Fibroblast of upper back skin (primary cell): ENCODE data around the gene KHK.
A peak's percentile ranks its signal among the peaks of the same experiment; 100 is the strongest.
"Not testable (repeated sequence)": the region's sequence is repeated elsewhere in the genome, so short reads cannot be mapped to it uniquely, and the experiment has no call there.

Experiments
- DNase-seq: peaks from one replicate; pipeline ENCODE4 v3.0.0-alpha.2; 2013

Gene KHK

GRCh38 chr2:27060323-27060722 is 26.2 kb upstream of the KHK start:
- no peak for DNase-seq

DNA sequence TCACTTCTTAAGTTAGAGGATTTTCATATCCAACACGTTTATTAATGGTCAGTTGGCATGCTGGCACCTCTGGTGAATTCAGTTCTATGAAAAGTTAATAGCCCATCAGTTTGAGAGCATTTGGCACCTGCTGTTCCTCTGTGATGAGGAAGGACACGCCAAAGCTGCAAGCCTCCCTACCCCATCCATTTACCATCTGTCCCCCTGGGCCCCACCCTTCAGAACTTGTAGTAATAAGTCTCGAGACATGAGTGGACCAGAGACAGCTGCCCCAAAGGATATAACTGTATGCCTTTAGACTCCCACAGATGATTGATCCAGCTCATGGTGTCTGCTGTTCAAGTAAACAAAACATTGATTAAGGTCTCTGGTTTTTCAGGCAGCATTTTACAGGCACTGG is 21.4 kb upstream of the KHK start:
- no peak for DNase-seq

GRCh38 chr2:27067385-27067784 is 19.2 kb upstream of the KHK start:
- DNase-seq: no peak

GRCh38 chr2:27069436-27069835 is 17.1 kb upstream of the KHK start:
- no peak for DNase-seq

DNA sequence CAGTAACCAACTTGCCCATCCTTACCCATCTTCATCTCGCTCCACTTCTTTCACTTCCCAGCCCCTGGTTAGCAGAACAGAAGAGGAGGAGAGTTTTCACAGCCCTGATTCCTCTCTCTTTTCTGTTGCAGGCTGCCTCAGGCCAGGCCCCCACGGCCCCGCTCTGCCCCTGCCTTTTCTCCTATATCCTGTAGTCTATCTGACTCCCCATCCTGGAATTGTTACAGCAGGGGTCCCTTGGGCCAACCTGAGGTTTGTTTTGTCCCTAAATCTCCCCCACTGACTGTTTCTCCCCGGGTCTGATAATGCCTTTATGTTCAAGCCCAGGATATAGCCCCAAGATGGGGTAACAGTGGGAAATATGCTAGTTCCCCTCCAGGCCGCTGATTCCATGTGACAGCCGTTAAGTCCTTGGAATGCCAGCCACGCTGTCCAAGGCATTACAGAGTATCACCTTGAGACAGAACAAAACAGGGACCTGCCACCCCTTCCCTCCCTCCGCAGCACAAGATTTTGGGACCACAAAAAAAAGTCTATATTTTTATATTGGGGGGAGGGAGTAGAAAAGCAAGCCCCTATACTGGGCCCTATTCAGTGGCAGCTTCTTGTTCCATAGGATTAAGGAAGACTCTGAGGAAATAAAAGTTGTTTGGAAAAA is 16.5 kb upstream of the KHK start:
- no peak for DNase-seq

DNA sequence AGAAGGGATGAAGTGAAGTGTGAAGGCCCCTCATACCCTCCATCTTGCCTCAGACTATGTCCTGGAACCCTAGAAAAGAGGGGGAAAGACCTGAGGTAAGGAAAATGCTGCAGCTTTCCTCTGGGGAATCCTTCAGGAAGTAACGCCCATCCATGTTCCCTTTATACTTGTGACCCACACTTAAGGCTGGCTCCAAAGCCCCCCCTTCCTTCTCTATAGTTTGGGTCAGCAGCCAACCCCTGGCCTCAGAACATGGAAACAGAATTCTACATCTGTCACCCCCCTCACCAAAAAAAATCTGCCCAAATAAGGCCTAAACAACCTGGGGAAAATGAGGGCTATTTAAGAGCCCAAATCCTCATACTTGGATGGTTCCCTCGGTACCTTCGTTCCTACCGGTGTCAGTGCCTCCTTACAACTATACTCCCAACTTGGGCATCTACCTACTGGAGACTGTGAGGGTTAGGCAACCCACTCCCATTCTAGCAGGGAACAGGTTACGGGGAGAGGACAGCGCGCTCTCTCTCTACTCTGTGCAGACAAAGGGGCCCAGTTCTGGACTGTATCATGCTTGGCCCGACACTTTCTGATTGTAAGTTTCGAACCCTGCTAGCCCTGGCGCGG is 15.8 kb upstream of the KHK start:
- no peak for DNase-seq

DNA sequence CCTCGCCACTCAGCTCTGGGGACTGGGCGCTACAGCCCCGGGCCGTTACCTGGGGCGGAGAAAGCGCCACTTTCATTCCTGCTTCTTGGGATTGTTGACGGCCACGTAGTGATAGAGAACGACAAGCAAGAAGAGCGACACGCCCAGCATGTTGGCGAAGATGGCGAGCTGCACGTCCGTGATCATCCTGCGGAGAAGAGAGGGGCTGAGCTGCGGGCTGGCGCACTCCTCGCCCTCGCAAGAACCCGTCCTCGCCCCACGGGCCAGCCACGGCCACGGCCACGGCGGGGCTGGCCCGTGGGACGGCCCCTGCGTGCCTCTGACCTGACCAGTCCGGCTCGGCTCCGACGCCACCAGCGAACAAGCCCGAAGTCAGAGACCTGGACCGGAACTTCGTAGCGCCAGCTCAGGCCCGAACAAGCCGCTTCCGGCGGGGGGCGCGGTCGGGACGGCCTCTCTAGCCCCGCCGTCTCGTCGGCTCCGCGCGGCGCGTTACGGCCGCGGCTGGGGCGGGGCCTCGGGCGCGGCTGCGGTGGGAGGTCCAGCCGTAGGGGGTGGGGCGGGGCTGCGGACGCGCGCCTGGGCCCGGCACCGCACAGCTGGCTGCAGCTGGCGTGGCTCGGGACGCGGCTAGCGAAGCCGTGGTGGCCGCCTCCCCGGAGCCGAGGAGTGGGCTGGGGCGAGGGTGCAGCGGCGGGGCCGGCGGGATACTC is 15.1 kb upstream of the KHK start, which contains the start of gene OST4:
Gene OST4 (minus strand): TSS at position 378 of the 713 bp plus-strand sequence.
- DNase-seq: peak; percentile 92

DNA sequence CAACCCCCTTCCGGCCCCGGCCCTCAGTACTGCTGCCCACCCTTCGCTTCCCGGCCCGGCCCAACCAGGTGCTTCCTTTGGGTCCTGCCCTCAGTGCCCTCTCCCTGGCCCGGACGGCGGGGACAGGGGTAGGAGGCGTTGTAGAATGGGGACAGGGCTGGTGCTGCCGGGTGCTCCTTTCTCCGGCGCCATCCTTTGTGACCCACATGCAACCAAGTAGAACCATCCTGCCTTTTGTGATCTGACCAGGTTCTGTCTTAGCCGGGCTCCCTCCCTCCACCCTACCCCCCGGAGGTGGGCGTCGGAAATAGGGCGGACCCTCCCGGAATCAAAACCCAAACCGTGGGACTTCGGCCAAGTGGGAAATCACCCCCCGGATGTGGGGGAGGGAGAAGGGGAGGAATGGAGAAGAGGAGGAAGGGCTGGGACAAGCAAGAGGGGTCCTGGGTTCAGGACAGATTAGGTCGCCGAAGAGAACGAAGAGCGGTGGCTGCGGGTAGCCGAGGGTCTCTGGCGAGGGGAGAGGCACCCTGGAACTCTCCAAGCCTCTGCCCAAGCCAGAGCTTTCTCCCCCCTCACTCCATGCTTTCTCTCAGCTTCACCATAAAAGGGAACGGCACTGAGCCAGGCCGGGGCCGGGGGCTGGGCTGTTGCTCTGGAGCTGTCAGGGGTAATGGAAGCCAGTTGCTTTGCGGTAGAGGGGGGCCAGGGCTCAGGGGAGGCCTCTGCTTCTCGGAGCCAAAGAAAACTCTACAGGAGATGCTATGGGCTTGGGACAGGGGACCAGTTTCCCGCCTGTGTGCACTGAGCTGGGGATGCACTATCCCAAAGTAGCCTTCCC is 14.4 kb upstream of the KHK start:
- DNase-seq: peak; percentile 95

DNA sequence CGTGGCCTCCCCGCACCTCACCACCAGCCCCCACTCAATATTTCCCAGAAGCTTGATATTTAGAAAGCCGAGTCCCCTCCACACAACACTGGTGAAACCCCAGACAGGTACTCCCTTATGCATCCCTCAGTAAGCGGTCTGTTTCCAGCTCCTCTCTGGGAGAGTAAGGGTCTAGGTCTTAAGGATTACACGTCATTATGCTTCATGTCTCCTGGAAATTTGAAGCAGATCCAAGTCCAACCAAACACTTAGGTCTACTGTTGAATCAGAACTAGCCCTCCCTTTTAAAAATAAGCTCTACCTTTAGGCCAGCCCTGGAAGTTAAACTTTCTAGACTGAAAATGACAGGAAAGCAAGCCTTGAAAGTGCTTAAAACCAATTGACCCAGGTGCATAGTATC is 13.7 kb upstream of the KHK start:
- peak; percentile 84 for DNase-seq

DNA sequence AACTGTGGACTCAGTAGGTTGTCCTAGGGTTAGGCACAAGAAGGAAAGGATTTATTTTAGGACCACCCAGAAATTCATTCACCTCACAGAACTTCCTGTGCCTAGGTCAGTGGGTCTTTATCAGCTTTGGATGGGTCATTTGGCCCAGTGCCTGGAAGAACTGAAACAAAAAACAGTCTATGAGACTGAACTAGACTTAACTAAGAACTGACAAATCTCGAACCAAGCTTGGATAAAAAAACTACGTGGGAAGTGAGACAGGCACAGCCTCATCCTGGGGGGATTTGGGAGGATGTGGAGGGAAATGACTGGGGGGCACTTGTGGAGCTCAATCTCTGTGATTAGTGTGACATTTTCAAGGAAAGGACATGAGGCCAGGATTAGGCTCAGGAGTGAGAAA is 12.8 kb upstream of the KHK start:
- DNase-seq: no peak

DNA sequence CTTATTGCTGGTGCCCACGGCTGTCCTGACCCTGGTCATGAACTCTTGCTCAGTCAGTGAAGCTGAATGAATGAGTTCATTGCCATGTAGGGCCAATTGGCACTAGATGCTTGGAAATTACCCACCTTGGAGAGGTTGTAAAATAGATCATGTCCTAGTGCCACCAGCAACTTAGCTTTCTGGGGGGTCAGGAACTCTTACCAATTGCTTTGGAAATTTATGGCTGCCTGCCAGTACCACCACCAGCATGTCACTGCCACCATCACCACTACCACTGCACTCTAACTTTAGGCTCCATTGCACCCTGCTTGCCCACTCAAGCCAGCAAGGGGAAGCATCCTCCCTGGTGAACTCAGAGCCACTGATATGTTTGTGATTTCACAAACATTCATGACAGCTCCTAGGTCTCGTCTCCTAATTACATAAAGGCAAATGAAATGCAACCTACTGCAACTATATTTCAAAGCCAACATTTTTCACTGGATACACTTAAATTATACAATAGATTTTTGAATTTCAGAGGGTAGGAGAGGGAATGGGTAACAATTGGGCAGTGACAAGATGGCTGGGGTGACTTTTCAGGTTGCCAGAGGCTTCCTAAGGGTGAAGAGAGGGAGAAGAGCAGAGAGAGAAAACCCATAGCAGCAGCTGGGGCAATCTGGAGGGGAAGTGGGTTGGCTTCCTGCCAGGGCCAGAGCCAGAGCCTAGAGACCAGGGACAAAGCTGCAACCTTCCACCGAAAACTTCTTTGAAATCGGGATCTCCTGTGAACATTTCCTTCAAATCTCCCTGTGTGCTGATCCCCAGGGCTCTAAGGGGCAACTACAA is 11.6 kb upstream of the KHK start:
- peak; percentile 49 for DNase-seq

GRCh38 chr2:27075566-27075871 is 11.1 kb upstream of the KHK start:
- DNase-seq: not testable (repeated sequence)

- no peak for DNase-seq
Measured at GRCh38 chr2:27076323-27076722, 10.2 kb upstream of the KHK start.

- DNase-seq: no peak
Measured at GRCh38 chr2:27077231-27077630, 9.3 kb upstream of the KHK start.

DNA sequence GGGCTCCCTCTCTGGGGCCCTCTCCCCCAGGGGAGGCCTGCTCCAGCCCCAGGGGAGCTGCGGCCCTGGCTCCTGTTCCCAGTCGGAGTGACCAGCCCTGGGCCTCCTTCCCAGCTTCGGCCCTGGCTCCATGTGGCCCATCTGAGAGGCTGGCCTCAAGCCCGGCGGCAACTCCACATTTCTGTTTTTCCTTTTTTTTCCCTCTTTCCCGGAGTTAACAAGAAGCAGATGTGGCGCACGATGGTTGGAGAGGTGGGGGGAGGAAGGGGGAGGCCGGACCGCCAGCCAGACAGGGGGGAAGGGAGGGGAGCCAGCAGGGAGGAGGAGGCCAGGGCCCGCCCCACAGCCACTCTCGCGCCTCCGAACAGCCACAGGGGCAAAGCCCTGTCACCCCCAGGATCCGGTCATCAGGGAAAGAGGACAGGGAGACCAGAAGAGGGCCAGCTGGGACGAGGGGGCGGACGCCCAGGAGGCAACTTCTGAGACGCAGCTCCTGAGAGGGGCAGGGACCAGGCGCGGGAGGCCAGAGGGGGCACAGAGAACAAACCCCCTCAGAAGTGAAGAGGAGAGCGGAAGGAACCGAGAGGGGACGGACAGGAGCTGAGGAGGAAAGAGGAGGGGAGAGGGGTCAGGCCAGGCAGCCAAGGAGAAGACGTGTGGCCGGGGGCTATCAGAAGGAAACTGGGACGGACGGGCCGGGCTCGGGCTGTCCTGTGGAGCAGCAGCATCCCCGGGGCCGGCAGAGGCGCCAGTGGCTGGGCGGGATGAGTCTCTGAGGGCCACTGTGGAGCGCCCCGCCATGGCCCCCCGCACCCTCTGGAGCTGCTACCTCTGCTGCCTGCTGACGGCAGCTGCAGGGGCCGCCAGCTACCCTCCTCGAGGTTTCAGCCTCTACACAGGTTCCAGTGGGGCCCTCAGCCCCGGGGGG is 8.0 kb upstream of the KHK start, which contains the start of gene EMILIN1:
Gene EMILIN1 (plus strand): TSS at position 349 of the 928 bp plus-strand sequence. CDS start 451 bp downstream, at position 800.
- peak; percentile 98 for DNase-seq

DNA sequence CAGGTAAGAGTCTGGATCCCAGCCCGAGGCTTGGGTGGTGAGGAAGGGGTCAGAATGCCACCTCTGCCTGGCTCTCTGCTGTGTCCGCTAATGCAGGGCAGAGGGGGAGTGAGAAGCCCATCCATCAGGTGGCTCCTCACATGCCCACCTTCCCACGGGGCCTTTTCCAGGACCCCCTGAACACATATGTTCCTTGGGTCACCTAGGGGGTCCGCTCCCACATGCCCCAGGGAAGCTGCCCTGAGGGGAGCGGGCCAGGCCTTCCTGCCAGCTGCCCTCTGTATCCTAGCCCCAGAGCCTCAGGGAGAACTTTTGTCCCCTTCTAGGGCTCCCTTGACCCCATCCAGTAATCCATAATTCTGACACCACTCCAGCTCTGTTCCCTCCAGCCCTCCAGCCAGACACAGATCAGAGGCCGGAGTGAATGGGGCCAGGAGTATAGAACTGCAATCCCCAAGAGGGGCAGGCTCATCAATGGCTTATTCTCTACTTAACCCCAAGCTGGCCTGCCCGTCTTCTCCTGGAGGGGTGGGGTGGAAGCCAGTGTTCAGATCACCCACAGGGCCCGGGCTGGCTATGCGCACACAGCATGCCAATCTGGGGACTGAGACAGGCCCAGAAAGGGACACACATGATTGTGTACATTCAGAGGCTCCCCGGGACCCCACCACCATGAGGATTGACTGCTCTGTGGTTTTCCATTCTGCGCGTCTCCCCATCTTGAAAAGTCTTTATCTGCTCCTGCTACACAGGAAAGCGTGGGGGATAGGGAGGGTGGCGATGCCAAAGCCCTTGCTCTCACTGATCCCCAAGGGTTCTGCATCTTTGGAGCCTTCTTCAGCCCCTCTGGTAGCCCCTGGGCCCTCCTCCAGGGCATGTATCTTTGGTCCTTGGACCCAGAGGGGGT is 7.1 kb upstream of the KHK start:
- no peak for DNase-seq

DNA sequence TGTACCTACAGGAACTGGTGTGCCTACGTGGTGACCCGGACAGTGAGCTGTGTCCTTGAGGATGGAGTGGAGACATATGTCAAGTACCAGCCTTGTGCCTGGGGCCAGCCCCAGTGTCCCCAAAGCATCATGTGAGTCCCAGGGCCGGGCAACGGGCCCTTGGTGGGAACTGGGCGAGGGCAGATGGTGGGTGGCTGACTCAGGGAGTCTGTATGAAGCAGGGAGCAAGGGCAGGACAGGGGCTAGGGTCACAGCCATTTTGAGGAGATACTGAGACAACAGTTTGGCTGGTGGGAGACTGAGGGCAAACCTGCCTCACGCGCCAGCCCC is 6.5 kb upstream of the KHK start:
- DNase-seq: no peak

- DNase-seq: no peak
Measured at GRCh38 chr2:27080603-27080936, 6.0 kb upstream of the KHK start.

DNA sequence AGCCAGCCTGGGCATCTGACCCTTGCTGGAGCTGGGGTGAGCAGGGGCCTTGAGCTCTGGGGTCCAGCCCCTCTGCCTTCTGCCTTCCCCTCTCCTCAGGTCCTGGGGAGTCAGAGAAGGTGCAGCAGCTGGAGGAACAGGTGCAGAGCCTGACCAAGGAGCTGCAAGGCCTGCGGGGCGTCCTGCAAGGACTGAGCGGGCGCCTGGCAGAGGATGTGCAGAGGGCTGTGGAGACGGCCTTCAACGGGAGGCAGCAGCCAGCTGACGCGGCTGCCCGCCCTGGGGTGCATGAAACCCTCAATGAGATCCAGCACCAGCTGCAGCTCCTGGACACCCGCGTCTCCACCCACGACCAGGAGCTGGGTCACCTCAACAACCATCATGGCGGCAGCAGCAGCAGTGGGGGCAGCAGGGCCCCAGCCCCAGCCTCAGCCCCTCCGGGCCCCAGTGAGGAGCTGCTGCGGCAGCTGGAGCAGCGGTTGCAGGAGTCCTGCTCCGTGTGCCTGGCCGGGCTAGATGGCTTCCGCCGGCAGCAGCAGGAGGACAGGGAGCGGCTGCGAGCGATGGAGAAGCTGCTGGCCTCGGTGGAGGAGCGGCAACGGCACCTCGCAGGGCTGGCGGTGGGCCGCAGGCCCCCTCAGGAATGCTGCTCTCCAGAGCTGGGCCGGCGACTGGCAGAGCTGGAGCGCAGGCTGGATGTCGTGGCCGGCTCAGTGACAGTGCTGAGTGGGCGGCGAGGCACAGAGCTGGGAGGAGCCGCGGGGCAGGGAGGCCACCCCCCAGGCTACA is 4.4 kb upstream of the KHK start:
- no peak for DNase-seq
